Left lung (tissue), 10 donors: Measurements from ENCODE around the gene CFAP77. TPM values are rescaled to one million over a fixed set of nuclear protein-coding genes. Genes with fewer than 3 reads are reported as not detected.

Source experiments
- ATAC-seq: fragments of 200-7000 bp; cut with Tn5 transposase; one replicate; pipeline ENCODE4 v1.9.1; 2020; ENCODE audit warnings: moderate library complexity
- DNase-seq, 4 donors: peaks; one replicate each; pipeline ENCODE4 v3.0.0-alpha.2; 2013 to 2020
- H3K27ac ChIP-seq, 2 donors: fragments of 200-600 bp; sonication (generic) in 1 of 2; one replicate each; pipeline versions ENCODE4 v1.5.0 to v1.8.0; 2020 to 2021
- H3K27me3 ChIP-seq, 2 donors: fragments of 200-600 bp; sonication (generic) in 1 of 2; one replicate each; pipeline versions ENCODE4 v1.5.0 to v1.8.0; 2020 to 2021
- H3K36me3 ChIP-seq, 2 donors: fragments of 200-600 bp; sonication (generic) in 1 of 2; one replicate each; pipeline versions ENCODE4 v1.5.0 to v1.8.0; 2020 to 2021
- H3K4me1 ChIP-seq, 2 donors: fragments of 200-600 bp; one replicate each; pipeline ENCODE4 v1.8.0; 2021
- H3K4me3 ChIP-seq, 2 donors: fragments of 200-600 bp; sonication (generic) in 1 of 2; one replicate each; pipeline versions ENCODE4 v1.5.0 to v1.8.0; 2020 to 2021; ENCODE audit warnings: mild to moderate bottlenecking in 1 of 2
- H3K9me3 ChIP-seq, 2 donors: fragments of 200-600 bp; sonication (generic) in 1 of 2; one replicate each; pipeline versions ENCODE4 v1.5.0 to v1.8.0; 2020 to 2021
- intact Hi-C, 2 donors: fragments of 100-400 bp; cut with DNase I; formaldehyde crosslinking; loops; one replicate each; pipeline versions ENCODE4 v1.11.2 to v1.14.2; 2022
- polyA plus RNA-seq, 6 donors: library from polyadenylated mRNA; unstranded; fragments of 120-200 nt; gene quantifications; one replicate each; pipeline ENCODE4 v1.2.1, GENCODE V29; 2013; ENCODE audit not compliant: insufficient read length in 6 of 6
- total RNA-seq, 2 donors: library from RNA; stranded (reverse); fragmentation: NEBNext Ultra II Directional; extraction: Animal tissue kit (Norgen Biotek cat#: 25700); gene quantifications; one replicate each; pipeline ENCODE4 v1.2.1, GENCODE V29; 2021
- TF ChIP-seq, protein P1 (sequence below), 2 donors: fragments of 200-600 bp; sonication (generic) in 1 of 2; IDR thresholded peaks; one replicate each; pipeline versions ENCODE4 v1.5.0 to v1.8.0; 2021; ENCODE audit warnings: antibody characterized with exemption in 2 of 2
- donor health status: DM: no; HTN: yes; CAD: no.
- donor health status: DM: no; HTN: no; CAD: no.

Gene CFAP77
- total and polyA plus RNA-seq, 8 donors = 0.50 to 3.7 (median 2.4) TPM; not detected in 1

DNA sequence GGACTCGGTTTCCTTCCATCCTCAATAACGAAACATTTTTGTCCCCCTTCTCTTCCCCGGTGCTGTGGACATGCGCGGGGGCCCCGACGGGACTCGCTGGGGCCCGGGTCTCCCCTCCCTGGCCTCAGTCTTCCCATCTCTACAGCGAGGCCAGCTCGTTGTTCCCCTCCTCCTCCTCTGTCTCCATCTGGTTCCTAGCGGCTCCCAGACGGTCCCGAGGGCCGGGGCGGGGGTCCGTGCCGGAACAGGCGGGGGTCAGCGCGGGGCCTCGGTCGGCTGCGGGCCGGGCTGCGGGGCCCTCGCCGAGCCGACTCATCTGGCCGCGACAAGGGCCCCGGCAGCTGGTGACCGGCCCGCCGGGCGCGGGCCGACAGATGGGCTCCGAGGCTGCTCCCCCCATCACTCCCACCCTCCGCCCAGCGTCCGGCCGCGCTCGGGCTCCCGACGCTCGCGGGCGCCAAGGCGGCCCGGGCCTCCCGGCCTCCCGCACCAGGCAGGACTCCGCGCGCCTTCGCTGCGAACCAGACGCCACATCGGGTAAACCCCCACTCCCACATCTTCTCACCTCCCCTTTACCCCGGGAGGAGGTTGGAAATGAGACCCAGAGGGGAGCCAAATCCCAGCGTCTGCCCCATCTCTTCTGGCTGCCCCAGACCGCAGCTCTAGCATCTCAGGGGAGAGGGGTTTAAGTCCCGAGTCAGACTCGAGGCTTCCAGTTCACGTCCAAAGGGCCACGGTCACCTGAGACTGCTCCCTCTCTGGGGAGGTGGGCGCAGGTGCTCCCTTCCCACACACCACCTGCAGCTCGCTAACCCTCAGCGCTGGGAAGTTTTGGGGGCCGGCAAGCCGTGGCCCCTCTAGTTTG lies 180.5 kb downstream of the CFAP77 start:
- DNase-seq (no peak), ATAC-seq (no peak)
- Histone ChIP-seq H3K9me3 (no peaks in the 10 kb centered on the region), H3K4me3 (no peak overlapping the region), H3K27me3 (peaks cover 69 to 72% of the 10 kb centered on the region in 2 donors), H3K4me1 (peaks cover 0 to 12% of the 10 kb centered on the region in 2 donors), H3K36me3 (peaks cover 0 to 29% of the 10 kb centered on the region in 2 donors), H3K27ac (no peak overlapping the region)
- intact Hi-C loops = no loop called here
- TF ChIP-seq, protein P1, sequence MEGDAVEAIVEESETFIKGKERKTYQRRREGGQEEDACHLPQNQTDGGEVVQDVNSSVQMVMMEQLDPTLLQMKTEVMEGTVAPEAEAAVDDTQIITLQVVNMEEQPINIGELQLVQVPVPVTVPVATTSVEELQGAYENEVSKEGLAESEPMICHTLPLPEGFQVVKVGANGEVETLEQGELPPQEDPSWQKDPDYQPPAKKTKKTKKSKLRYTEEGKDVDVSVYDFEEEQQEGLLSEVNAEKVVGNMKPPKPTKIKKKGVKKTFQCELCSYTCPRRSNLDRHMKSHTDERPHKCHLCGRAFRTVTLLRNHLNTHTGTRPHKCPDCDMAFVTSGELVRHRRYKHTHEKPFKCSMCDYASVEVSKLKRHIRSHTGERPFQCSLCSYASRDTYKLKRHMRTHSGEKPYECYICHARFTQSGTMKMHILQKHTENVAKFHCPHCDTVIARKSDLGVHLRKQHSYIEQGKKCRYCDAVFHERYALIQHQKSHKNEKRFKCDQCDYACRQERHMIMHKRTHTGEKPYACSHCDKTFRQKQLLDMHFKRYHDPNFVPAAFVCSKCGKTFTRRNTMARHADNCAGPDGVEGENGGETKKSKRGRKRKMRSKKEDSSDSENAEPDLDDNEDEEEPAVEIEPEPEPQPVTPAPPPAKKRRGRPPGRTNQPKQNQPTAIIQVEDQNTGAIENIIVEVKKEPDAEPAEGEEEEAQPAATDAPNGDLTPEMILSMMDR (IDR thresholded peaks at IDR 0.05) = no peak

DNA sequence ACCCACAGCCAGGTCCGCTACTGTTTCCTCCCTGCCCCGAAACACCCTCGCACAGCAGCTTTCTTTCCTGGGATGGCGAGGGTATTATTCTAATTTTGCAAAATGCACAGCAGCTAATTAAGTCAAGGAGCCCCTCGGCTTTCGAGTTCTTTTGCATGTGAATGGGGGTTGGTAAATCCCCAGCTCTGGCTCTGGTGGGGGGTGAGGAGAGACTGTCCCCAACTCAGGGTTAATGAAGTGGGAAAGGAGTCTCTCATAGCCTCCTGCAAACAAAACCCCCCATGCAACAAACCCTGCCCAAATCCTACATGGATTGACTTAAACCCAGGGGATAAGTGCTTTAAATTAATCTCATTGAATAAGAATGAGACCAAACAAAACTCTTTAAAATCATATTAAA lies 181.2 kb downstream of the CFAP77 start:
- Histone ChIP-seq H3K27me3 (peaks cover 62 to 65% of the 10 kb centered on the region in 2 donors), H3K9me3 (no peaks in the 10 kb centered on the region), H3K4me1 (peaks cover 0 to 12% of the 10 kb centered on the region in 2 donors), H3K4me3 (no peak overlapping the region), H3K27ac (no peak overlapping the region), H3K36me3 (peaks cover 0 to 36% of the 10 kb centered on the region in 2 donors)
- DNase-seq (no peak), ATAC-seq (no peak)
- TF ChIP-seq, protein P1 (IDR thresholded peaks at IDR 0.05) = no peak
- intact Hi-C loops = no loop called here

DNA sequence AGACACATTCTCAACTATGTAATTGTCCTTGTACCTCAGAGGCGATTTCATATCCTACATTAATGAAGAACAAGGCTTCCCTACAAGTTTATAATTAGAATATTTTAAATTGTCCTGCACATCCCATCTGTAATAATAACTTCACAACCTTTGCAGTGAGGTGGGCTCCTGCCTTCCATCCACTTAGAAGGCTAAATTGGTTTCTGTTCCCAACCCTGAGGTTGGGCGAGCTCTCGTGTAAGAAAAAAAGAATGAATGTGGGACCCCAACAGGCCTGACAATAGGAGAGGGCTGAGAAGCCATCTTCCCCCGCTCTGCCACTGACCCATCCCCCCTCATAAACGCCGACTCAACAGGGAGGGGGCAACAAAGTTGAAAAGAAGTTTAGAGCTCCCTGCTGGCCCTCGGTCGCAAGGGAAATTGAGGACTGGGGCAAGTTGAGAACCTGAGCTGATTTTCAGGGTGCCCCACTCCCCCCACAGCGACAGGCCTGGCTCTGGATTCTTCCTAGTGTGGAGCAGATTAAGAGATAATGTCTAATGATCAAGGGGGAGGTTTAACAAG lies 181.8 kb downstream of the CFAP77 start:
- Histone ChIP-seq H3K9me3 (no peaks in the 10 kb centered on the region), H3K27ac (no peak overlapping the region), H3K36me3 (peaks cover 0 to 41% of the 10 kb centered on the region in 2 donors), H3K27me3 (peaks cover 56 to 59% of the 10 kb centered on the region in 2 donors), H3K4me1 (peaks cover 0 to 12% of the 10 kb centered on the region in 2 donors), H3K4me3 (no peak overlapping the region)
- TF ChIP-seq, protein P1 (IDR thresholded peaks at IDR 0.05) = no peak
- ATAC-seq = no peak
- intact Hi-C loops = no loop called here
- no peak for DNase-seq

DNA sequence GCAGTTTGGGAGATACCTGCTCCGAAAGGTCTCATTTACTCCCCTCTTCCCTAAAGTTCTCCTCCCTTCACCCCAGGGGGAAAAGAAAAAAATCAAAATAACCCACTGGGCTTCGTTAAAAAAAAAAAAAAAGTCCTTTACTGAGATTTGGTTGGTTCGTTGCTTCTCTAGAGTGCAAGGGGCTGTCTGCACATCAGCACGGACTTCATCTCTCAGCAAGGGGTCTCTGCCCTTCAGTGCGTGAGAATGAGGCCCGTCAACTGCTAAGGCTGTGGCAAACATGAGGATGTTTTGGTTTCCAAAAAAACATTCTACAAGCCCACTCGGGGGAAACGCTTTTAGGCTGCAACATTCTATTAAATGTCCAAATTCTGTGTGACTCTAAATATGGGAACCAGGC lies 182.4 kb downstream of the CFAP77 start:
- peaks cover 0 to 12% of the 10 kb centered on the region in 2 donors for H3K4me1 ChIP-seq
- intact Hi-C loops = no loop called here
- no peaks in the 10 kb centered on the region for H3K9me3 ChIP-seq
- ATAC-seq = no peak
- peaks cover 50 to 53% of the 10 kb centered on the region in 2 donors for H3K27me3 ChIP-seq
- TF ChIP-seq, protein P1 (IDR thresholded peaks at IDR 0.05) = no peak
- DNase-seq = no peak
- H3K36me3 ChIP-seq = peaks cover 0 to 48% of the 10 kb centered on the region in 2 donors
- no peak overlapping the region for H3K27ac ChIP-seq
- H3K4me3 ChIP-seq = no peak overlapping the region

DNA sequence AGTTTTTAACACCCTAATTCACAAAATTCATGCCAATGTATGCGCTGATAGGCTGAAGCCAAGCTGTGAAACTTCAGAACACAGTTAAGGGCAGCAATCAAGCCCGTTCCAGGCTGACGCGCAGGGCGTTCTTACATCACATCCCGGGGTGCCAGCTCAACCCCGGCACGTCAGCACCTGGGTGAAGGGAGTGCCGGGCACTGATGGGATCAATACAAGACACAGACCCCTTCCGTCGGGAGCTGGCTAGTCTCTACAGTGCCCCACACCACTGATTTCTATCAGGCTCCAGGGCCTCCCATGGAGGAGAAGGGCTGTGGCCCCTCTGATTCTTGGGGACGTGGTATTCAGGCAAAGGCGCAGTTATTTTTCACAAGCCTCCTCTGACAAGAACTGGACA lies 184.4 kb downstream of the CFAP77 start:
- H3K27ac ChIP-seq = no peak overlapping the region
- TF ChIP-seq, protein P1 (IDR thresholded peaks at IDR 0.05) = no peak
- ATAC-seq (no peak), DNase-seq (no peak)
- peaks cover 0 to 12% of the 10 kb centered on the region in 2 donors for H3K4me1 ChIP-seq
- intact Hi-C loops = no loop called here
- H3K4me3 ChIP-seq = no peak overlapping the region
- H3K36me3 ChIP-seq = peaks cover 0 to 62% of the 10 kb centered on the region in 2 donors
- H3K27me3 ChIP-seq = peaks cover 30 to 33% of the 10 kb centered on the region in 2 donors
- no peaks in the 10 kb centered on the region for H3K9me3 ChIP-seq
